ENCODE results near the gene USP53.

USP53 gene

GRCh38 chr4:119232286-119232685 is 19.8 kb downstream of the USP53 start:
- Histone ChIP-seq H3K36me3 (ENCODE audit: control insufficient read depth, insufficient read depth, low read length) (no peaks in the 10 kb centered on the region), H3K4me1 (ENCODE audit: control insufficient read depth, insufficient read depth, low read length) (no peaks in the 10 kb centered on the region), H3K27ac (ENCODE audit: low read depth, low read length) (no peak overlapping the region), H3K27me3 (ENCODE audit: control insufficient read depth, insufficient read depth, low read length) (no peaks in the 10 kb centered on the region), H3K4me3 (ENCODE audit: low read length) (no peak overlapping the region), H3K9ac (ENCODE audit: low read length) (no peak overlapping the region)

DNA sequence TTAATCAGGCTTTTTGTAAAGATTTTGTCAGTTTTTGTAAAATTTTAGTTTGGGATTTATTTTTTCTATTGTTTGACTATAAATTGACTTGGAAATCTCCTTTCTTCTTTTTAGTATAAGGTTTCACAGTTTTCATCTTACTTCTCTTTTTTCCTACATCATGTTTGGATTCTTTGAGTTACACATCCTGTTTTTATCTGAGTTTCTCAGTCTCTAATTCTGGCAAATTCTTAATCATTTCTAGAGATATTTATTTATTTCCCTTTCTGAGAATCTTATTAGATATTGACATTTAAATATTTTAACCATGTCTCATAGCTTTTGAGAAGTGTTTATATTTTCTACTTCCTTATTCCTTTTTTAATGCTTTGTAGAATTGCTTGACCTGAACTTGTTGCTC is 20.7 kb downstream of the USP53 start:
- no peaks in the 10 kb centered on the region for H3K27me3 ChIP-seq (ENCODE audit: control insufficient read depth, insufficient read depth, low read length)
- no peak overlapping the region for H3K4me3 ChIP-seq (ENCODE audit: low read length)
- no peaks in the 10 kb centered on the region for H3K4me1 ChIP-seq (ENCODE audit: control insufficient read depth, insufficient read depth, low read length)
- no peaks in the 10 kb centered on the region for H3K36me3 ChIP-seq (ENCODE audit: control insufficient read depth, insufficient read depth, low read length)
- H3K9ac ChIP-seq (ENCODE audit: low read length) = no peak overlapping the region
- H3K27ac ChIP-seq (ENCODE audit: low read depth, low read length) = no peak overlapping the region

DNA sequence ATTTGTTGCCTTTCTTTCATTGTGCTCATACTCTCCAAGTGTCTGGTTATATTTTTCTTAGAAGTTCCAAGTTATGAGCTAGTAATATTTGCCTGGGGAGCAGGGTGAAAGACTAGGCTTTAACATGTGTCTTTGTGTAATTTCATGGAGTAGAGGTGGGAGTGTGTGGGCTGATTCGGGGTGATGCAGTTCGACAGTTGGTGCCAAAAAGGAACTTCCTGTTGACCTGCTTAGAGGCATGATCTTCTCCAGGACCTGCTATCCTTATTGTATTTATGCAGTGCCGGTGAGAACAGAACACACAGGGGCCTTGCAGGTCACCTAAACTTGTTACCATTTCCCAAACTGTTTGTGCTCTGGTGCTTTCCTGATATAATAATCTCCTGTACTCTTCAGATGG is 21.2 kb downstream of the USP53 start:
- H3K36me3 ChIP-seq (ENCODE audit: control insufficient read depth, insufficient read depth, low read length) = no peaks in the 10 kb centered on the region
- H3K27ac ChIP-seq (ENCODE audit: low read depth, low read length) = no peak overlapping the region
- no peaks in the 10 kb centered on the region for H3K4me1 ChIP-seq (ENCODE audit: control insufficient read depth, insufficient read depth, low read length)
- no peak overlapping the region for H3K9ac ChIP-seq (ENCODE audit: low read length)
- no peaks in the 10 kb centered on the region for H3K27me3 ChIP-seq (ENCODE audit: control insufficient read depth, insufficient read depth, low read length)
- H3K4me3 ChIP-seq (ENCODE audit: low read length) = no peak overlapping the region

- H3K9ac ChIP-seq (ENCODE audit: low read length) = no peak overlapping the region
- H3K4me1 ChIP-seq (ENCODE audit: control insufficient read depth, insufficient read depth, low read length) = no peaks in the 10 kb centered on the region
- no peaks in the 10 kb centered on the region for H3K36me3 ChIP-seq (ENCODE audit: control insufficient read depth, insufficient read depth, low read length)
- no peaks in the 10 kb centered on the region for H3K27me3 ChIP-seq (ENCODE audit: control insufficient read depth, insufficient read depth, low read length)
- no peak overlapping the region for H3K27ac ChIP-seq (ENCODE audit: low read depth, low read length)
- H3K4me3 ChIP-seq (ENCODE audit: low read length) = no peak overlapping the region
Observed at GRCh38 chr4:119237201-119237600, 24.7 kb downstream of the USP53 start.

DNA sequence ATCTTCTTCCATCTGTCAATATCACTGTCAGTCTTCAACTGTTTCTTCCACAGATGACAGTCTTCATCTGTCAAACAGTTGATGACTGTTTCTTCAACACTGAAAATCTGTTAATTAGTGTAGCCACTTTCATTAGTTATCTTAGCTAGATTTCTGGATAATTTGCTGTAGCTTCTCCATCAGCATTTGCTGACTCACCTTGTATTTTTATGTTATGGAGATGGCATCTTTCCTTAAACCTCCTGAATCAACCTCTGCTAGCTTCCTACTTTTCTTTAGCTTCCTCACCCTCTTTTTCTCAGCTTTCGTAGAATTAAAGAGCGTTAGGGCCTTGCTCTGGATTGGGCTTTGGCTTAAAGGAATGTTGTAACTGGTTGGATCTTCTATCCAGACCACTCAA is 25.1 kb downstream of the USP53 start:
- Histone ChIP-seq H3K27ac (ENCODE audit: low read depth, low read length) (no peak overlapping the region), H3K27me3 (ENCODE audit: control insufficient read depth, insufficient read depth, low read length) (no peaks in the 10 kb centered on the region), H3K4me1 (ENCODE audit: control insufficient read depth, insufficient read depth, low read length) (no peaks in the 10 kb centered on the region), H3K36me3 (ENCODE audit: control insufficient read depth, insufficient read depth, low read length) (no peaks in the 10 kb centered on the region), H3K4me3 (ENCODE audit: low read length) (no peak overlapping the region), H3K9ac (ENCODE audit: low read length) (no peak overlapping the region)

DNA sequence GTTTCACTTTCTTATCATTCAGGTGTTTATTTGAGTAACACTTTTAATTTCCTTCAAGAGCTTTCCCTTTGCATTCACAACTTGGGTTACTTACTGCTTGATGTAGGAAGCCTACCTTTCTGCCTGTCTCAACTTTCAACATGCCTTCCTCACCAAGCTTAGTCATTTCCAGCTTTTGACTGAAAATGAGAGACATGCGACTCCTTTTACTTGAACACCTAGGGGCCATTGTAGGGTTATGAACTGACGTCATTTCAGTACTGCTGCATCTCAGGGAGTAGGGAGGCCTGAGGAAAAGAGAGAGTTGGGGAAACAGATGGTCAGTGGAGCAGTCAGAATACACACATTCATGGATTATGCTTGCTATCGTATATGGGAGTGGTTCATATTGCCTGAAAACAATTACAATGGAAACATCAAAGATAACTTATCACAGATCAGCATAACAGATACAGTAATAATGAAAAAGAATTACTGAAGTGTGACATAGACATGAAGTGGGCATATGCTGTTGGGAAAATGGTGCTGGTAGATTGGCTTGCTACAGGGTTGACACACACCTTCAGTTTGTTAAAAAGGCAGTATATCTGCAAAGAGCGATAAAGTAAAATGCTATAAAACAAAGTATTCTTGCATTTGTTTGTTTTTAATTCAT is 25.7 kb downstream of the USP53 start:
- Histone ChIP-seq H3K27ac (ENCODE audit: low read depth, low read length) (no peak overlapping the region), H3K4me1 (ENCODE audit: control insufficient read depth, insufficient read depth, low read length) (no peaks in the 10 kb centered on the region), H3K36me3 (ENCODE audit: control insufficient read depth, insufficient read depth, low read length) (no peaks in the 10 kb centered on the region), H3K4me3 (ENCODE audit: low read length) (no peak overlapping the region), H3K27me3 (ENCODE audit: control insufficient read depth, insufficient read depth, low read length) (no peaks in the 10 kb centered on the region), H3K9ac (ENCODE audit: low read length) (no peak overlapping the region)

DNA sequence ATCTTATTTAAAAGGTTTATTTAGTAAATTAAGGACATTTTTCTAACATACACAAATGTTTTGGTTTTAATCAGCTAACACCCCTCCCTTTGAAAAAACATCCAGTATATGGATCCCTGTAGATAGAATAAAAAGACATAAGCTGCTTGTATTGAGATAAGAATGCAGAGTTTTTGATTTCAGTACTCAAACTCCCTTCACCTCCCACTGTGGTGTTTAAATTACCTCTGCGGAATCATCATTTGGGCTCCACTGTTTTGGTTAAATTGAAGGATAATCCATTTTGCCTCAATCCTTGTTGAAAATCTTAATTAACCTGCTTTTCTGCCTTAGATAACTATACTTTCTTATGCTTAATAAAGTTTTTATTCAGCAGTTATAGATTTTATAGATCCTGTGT is 27.6 kb downstream of the USP53 start:
- Histone ChIP-seq H3K36me3 (ENCODE audit: control insufficient read depth, insufficient read depth, low read length) (no peaks in the 10 kb centered on the region), H3K4me1 (ENCODE audit: control insufficient read depth, insufficient read depth, low read length) (no peaks in the 10 kb centered on the region), H3K9ac (ENCODE audit: low read length) (no peak overlapping the region), H3K27me3 (ENCODE audit: control insufficient read depth, insufficient read depth, low read length) (no peaks in the 10 kb centered on the region), H3K27ac (ENCODE audit: low read depth, low read length) (no peak overlapping the region), H3K4me3 (ENCODE audit: low read length) (no peak overlapping the region)

- Histone ChIP-seq H3K27ac (ENCODE audit: low read depth, low read length) (no peak overlapping the region), H3K4me3 (ENCODE audit: low read length) (no peak overlapping the region), H3K4me1 (ENCODE audit: control insufficient read depth, insufficient read depth, low read length) (no peaks in the 10 kb centered on the region), H3K36me3 (ENCODE audit: control insufficient read depth, insufficient read depth, low read length) (no peaks in the 10 kb centered on the region), H3K27me3 (ENCODE audit: control insufficient read depth, insufficient read depth, low read length) (no peaks in the 10 kb centered on the region), H3K9ac (ENCODE audit: low read length) (no peak overlapping the region)
Observed at GRCh38 chr4:119240568-119240967, 28.1 kb downstream of the USP53 start.

- no peak overlapping the region for H3K9ac ChIP-seq (ENCODE audit: low read length)
- H3K4me1 ChIP-seq (ENCODE audit: control insufficient read depth, insufficient read depth, low read length) = no peaks in the 10 kb centered on the region
- no peaks in the 10 kb centered on the region for H3K27me3 ChIP-seq (ENCODE audit: control insufficient read depth, insufficient read depth, low read length)
- no peaks in the 10 kb centered on the region for H3K36me3 ChIP-seq (ENCODE audit: control insufficient read depth, insufficient read depth, low read length)
- no peak overlapping the region for H3K27ac ChIP-seq (ENCODE audit: low read depth, low read length)
- no peak overlapping the region for H3K4me3 ChIP-seq (ENCODE audit: low read length)
Observed at GRCh38 chr4:119242417-119242816, 29.9 kb downstream of the USP53 start.

GRCh38 chr4:119243868-119244267 is 31.4 kb downstream of the USP53 start:
- H3K9ac ChIP-seq (ENCODE audit: low read length) = no peak overlapping the region
- peaks cover 3% of the 10 kb centered on the region for H3K36me3 ChIP-seq (ENCODE audit: control insufficient read depth, insufficient read depth, low read length)
- H3K4me1 ChIP-seq (ENCODE audit: control insufficient read depth, insufficient read depth, low read length) = no peaks in the 10 kb centered on the region
- no peaks in the 10 kb centered on the region for H3K27me3 ChIP-seq (ENCODE audit: control insufficient read depth, insufficient read depth, low read length)
- H3K4me3 ChIP-seq (ENCODE audit: low read length) = no peak overlapping the region
- H3K27ac ChIP-seq (ENCODE audit: low read depth, low read length) = no peak overlapping the region

DNA sequence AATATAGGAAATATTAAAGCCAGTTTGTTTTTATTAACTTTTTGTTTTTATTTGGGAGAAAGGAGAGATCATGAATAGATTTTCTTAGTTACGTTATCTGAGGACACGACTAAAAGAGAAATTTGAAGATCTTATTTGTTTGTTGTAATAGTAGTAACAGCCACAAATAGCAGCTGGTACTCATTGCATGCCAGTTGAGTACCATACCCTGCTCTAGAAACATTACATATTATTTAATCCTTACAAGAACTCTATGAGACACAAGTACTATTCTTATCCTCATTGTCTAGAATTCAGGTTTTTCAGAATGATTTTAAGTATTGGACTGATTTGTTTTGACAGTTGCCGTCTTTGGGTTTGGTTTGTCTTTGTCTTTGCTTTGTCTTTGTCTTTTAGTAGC is 31.8 kb downstream of the USP53 start:
- no peak overlapping the region for H3K4me3 ChIP-seq (ENCODE audit: low read length)
- H3K27me3 ChIP-seq (ENCODE audit: control insufficient read depth, insufficient read depth, low read length) = no peaks in the 10 kb centered on the region
- no peak overlapping the region for H3K9ac ChIP-seq (ENCODE audit: low read length)
- H3K36me3 ChIP-seq (ENCODE audit: control insufficient read depth, insufficient read depth, low read length) = peaks cover 6% of the 10 kb centered on the region
- H3K4me1 ChIP-seq (ENCODE audit: control insufficient read depth, insufficient read depth, low read length) = no peaks in the 10 kb centered on the region
- H3K27ac ChIP-seq (ENCODE audit: low read depth, low read length) = no peak overlapping the region

DNA sequence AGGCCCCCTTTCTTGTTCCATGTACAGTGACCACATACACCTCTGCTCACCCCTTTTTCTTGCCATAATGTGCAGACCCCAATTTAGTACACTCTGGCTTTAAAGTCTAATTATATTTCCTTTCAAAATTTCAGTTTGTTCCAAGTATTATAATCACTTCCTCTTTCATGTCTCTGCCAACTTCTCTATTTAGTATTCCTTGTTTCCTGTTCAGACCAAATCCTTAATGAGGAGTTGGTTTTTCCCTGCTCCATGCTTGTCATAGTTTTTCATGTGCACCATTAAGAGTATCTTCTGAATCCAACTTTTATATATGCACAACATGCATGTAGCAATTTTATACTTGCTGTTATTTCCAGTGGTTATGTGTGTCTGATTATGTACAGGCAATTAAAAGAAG is 32.3 kb downstream of the USP53 start:
- no peak overlapping the region for H3K9ac ChIP-seq (ENCODE audit: low read length)
- no peaks in the 10 kb centered on the region for H3K27me3 ChIP-seq (ENCODE audit: control insufficient read depth, insufficient read depth, low read length)
- no peak overlapping the region for H3K4me3 ChIP-seq (ENCODE audit: low read length)
- H3K36me3 ChIP-seq (ENCODE audit: control insufficient read depth, insufficient read depth, low read length) = peaks cover 6% of the 10 kb centered on the region
- H3K4me1 ChIP-seq (ENCODE audit: control insufficient read depth, insufficient read depth, low read length) = no peaks in the 10 kb centered on the region
- no peak overlapping the region for H3K27ac ChIP-seq (ENCODE audit: low read depth, low read length)

- Histone ChIP-seq H3K27me3 (ENCODE audit: control insufficient read depth, insufficient read depth, low read length) (no peaks in the 10 kb centered on the region), H3K27ac (ENCODE audit: low read depth, low read length) (no peak overlapping the region), H3K4me3 (ENCODE audit: low read length) (no peak overlapping the region), H3K9ac (ENCODE audit: low read length) (no peak overlapping the region), H3K36me3 (ENCODE audit: control insufficient read depth, insufficient read depth, low read length) (peaks cover 6% of the 10 kb centered on the region), H3K4me1 (ENCODE audit: control insufficient read depth, insufficient read depth, low read length) (no peaks in the 10 kb centered on the region)
Observed at GRCh38 chr4:119246177-119246733, 33.7 kb downstream of the USP53 start.

All from rectal smooth muscle tissue (tissue), 1 donor.